ENCODE results near the gene SOX15. TPM values are rescaled to one million over a fixed set of nuclear protein-coding genes. Genes with fewer than 3 reads are reported as not detected.

SOX15 gene
- total and polyA plus RNA-seq, 2 of the 13 experiments (the other 11 are each of a cell fraction or from before 2014, with no cell fraction given): 0.07 to 0.18 TPM

DNA sequence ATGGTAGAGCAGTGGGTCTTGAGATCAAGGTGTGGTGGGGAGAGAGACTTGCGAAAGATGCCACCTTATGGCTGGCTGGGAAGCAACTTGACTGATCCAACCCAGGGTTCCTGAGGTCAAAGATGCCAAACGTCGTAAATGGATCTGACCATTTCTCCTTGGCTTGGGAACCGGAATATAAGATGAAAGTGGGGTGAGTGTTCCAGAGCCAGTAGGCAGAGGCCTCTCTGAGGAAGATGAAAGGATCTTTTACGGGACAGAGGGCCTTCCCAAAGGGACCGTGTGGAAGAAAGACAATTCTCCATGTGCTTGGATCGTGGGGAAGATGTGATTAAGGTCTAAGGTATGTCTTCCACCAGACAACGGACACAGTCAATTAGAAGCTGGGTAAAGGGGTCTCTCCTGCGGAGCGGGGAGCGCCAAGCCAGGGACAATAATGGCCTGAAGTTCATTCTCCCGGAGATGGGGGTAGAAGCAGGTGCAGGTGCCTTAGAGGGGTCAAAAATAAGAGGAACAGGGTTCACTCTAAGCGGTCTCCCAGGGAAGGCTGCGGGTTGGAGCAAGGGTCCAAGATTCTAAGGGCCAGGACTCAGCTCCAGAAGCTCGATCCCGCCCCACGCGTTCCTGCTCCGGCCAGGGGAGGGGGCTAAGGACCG is 24.0 kb upstream of the SOX15 start (continued):
- TF ChIP-seq, protein P1, sequence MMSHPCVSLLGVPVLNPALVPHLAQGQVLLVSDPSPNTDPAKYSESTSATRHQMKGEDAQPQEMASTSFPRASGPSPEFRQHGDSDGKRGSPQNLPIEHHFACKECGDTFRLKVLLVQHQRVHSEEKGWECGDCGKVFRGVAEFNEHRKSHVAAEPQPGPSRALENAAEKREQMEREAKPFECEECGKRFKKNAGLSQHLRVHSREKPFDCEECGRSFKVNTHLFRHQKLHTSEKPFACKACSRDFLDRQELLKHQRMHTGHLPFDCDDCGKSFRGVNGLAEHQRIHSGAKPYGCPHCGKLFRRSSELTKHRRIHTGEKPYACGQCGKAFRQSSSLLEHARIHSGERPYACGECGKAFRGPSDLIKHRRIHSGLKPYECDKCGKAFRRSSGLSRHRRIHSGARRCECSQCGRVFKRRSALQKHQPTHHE (CRISPR knock-in tag; IDR thresholded peaks at IDR 0.05; ENCODE audit: borderline replicate concordance): no peak
- TF ChIP-seq, protein P2, sequence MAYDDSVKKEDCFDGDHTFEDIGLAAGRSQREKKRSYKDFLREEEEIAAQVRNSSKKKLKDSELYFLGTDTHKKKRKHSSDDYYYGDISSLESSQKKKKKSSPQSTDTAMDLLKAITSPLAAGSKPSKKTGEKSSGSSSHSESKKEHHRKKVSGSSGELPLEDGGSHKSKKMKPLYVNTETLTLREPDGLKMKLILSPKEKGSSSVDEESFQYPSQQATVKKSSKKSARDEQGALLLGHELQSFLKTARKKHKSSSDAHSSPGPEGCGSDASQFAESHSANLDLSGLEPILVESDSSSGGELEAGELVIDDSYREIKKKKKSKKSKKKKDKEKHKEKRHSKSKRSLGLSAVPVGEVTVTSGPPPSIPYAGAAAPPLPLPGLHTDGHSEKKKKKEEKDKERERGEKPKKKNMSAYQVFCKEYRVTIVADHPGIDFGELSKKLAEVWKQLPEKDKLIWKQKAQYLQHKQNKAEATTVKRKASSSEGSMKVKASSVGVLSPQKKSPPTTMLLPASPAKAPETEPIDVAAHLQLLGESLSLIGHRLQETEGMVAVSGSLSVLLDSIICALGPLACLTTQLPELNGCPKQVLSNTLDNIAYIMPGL (CRISPR knock-in tag; IDR thresholded peaks at IDR 0.05; ENCODE audit: borderline replicate concordance in 1 of 2, low read depth in 1 of 2): 0 out of 4 replicates have a peak, but pooled peaks have one; percentile 16 to 51
- TF ChIP-seq, protein P3, sequence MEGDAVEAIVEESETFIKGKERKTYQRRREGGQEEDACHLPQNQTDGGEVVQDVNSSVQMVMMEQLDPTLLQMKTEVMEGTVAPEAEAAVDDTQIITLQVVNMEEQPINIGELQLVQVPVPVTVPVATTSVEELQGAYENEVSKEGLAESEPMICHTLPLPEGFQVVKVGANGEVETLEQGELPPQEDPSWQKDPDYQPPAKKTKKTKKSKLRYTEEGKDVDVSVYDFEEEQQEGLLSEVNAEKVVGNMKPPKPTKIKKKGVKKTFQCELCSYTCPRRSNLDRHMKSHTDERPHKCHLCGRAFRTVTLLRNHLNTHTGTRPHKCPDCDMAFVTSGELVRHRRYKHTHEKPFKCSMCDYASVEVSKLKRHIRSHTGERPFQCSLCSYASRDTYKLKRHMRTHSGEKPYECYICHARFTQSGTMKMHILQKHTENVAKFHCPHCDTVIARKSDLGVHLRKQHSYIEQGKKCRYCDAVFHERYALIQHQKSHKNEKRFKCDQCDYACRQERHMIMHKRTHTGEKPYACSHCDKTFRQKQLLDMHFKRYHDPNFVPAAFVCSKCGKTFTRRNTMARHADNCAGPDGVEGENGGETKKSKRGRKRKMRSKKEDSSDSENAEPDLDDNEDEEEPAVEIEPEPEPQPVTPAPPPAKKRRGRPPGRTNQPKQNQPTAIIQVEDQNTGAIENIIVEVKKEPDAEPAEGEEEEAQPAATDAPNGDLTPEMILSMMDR (CRISPR knock-in tag; IDR thresholded peaks at IDR 0.05): peak; percentile 49
- TF ChIP-seq, protein P4, sequence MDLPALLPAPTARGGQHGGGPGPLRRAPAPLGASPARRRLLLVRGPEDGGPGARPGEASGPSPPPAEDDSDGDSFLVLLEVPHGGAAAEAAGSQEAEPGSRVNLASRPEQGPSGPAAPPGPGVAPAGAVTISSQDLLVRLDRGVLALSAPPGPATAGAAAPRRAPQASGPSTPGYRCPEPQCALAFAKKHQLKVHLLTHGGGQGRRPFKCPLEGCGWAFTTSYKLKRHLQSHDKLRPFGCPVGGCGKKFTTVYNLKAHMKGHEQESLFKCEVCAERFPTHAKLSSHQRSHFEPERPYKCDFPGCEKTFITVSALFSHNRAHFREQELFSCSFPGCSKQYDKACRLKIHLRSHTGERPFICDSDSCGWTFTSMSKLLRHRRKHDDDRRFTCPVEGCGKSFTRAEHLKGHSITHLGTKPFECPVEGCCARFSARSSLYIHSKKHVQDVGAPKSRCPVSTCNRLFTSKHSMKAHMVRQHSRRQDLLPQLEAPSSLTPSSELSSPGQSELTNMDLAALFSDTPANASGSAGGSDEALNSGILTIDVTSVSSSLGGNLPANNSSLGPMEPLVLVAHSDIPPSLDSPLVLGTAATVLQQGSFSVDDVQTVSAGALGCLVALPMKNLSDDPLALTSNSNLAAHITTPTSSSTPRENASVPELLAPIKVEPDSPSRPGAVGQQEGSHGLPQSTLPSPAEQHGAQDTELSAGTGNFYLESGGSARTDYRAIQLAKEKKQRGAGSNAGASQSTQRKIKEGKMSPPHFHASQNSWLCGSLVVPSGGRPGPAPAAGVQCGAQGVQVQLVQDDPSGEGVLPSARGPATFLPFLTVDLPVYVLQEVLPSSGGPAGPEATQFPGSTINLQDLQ (CRISPR knock-in tag; IDR thresholded peaks at IDR 0.05): 0 out of 2 replicates have a peak, but pooled peaks have one; percentile 23
- TF ChIP-seq, protein P5, sequence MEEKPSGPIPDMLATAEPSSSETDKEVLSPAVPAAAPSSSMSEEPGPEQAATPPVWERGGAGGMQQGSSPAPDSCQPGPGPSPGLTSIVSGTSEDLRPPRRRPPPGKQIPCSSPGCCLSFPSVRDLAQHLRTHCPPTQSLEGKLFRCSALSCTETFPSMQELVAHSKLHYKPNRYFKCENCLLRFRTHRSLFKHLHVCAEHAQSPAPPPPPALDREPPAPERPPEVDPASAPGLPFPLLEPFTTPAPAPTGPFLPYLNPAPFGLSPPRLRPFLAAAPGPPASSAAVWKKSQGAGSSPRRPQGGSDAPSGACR (CRISPR knock-in tag; IDR thresholded peaks at IDR 0.05): no peak
- 0 out of 2 replicates have a peak, but pooled peaks have one; percentile 29 for TF ChIP-seq ZNF225 (CRISPR knock-in tag; IDR thresholded peaks at IDR 0.05)
- TF ChIP-seq TSC22D2 (CRISPR knock-in tag; IDR thresholded peaks at IDR 0.05; ENCODE audit: borderline replicate concordance): no peak
- TF ChIP-seq, protein P6, sequence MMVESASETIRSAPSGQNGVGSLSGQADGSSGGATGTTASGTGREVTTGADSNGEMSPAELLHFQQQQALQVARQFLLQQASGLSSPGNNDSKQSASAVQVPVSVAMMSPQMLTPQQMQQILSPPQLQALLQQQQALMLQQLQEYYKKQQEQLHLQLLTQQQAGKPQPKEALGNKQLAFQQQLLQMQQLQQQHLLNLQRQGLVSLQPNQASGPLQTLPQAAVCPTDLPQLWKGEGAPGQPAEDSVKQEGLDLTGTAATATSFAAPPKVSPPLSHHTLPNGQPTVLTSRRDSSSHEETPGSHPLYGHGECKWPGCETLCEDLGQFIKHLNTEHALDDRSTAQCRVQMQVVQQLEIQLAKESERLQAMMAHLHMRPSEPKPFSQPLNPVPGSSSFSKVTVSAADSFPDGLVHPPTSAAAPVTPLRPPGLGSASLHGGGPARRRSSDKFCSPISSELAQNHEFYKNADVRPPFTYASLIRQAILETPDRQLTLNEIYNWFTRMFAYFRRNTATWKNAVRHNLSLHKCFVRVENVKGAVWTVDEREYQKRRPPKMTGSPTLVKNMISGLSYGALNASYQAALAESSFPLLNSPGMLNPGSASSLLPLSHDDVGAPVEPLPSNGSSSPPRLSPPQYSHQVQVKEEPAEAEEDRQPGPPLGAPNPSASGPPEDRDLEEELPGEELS (CRISPR knock-in tag; IDR thresholded peaks at IDR 0.05): no peak

Measured in HepG2 (cell line).